Left colon (tissue), 2 donors: Measurements from ENCODE around the gene ATM. TPM values are rescaled to one million over a fixed set of nuclear protein-coding genes. Genes with fewer than 3 reads are reported as not detected.
A peak's percentile ranks its signal among the peaks of the same experiment; 100 is the strongest.

Experiments
- ATAC-seq: fragments of 200-7000 bp; cut with Tn5 transposase; one replicate; pipeline ENCODE4 v1.9.1; 2020; ENCODE audit warnings: mild to moderate bottlenecking, moderate library complexity
- DNase-seq, 2 donors: peaks; one replicate each; pipeline ENCODE4 v3.0.0-alpha.2; 2020
- intact Hi-C, 2 donors: fragments of 100-400 bp; cut with DNase I in 1 of 2; cut with micrococcal nuclease in 1 of 2; formaldehyde crosslinking; loops; one replicate each; pipeline versions ENCODE4 v1.11.2 to v1.14.0; 2022; cut with DNase I, micrococcal nuclease
- total RNA-seq, 2 donors: library from RNA; stranded (reverse); fragmentation: NEBNext Ultra II Directional; extraction: Animal tissue kit (Norgen Biotek cat#: 25700); gene quantifications; one replicate each; pipeline ENCODE4 v1.2.1, GENCODE V29; 2021
- donor health status: DM: no; HTN: no; CAD: no.
- donor health status: DM: yes; HTN: yes; CAD: no.

The ATM gene
- total RNA-seq, 2 donors from 2014 or later, result 24.3 to 33.3 TPM

- DNase-seq, result no peak
- intact Hi-C loops, result no loop called here
- ATAC-seq, result no peak
These were observed 2.0 kb upstream of the ATM start for GRCh38 chr11:108220721-108221336.

DNA sequence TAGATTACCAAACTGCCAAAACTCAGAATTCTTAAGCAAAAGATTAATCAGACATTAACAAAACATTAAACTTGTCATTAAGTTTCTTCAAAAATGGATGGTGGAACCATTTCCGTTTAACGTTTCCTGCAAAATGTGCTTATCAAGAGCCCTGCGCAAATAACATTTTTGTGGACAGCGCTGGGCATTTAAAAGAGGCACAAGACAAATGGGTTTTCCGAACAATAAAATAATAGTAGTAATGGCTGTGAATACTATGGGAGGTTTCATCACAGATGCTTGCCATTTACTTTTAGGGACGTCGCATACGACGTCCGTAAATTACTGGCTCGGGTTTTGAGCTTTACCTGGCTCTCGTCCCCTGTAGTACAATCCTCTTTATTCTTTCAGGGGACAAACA, 1.5 kb upstream of the ATM start:
- ATAC-seq, result no peak
- intact Hi-C loops, result no loop called here
- DNase-seq, result no peak

- ATAC-seq, result no peak
- intact Hi-C loops, result no loop called here
- DNase-seq, result no peak
These were observed 825 bp upstream of the ATM start for GRCh38 chr11:108221911-108222573.

DNA sequence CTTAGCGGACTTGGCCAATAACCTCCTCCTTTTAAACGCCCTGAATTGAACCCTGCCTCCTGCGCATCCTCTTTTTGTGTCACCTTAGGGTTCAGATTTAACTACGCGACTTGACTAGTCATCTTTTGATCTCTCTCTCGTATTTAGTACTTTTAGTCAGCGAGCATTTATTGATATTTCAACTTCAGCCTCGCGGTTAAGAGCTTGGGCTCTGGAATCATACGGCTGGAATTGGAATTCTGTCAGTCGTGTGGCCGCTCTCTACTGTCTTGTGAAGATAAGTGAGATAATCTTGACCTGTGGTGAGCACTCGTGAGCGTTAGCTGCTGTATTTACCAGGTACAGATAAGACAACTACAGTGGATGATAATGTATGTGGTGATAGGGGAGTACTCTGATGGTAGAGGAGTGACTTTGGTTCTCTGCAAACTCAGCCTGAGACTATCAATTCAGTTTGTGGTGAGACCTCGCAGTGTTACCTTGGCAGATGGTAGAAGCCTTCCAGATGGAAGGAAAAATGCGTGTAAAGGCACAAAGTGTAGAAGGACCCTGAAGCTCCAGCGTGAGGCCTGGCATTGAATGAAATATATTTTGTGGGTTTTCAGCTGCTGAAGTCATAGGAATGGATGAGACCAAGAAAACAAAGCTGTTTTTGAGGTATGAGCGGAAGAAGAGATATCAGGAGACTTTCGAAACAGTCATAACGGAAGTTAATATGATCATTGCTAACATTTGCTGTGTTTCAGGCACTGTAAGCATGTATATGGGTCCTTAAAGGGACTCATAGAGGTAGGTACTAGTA, 682 bp downstream of the ATM start:
- ATAC-seq, result no peak
- intact Hi-C loops, result no loop called here
- no peak for DNase-seq

DNA sequence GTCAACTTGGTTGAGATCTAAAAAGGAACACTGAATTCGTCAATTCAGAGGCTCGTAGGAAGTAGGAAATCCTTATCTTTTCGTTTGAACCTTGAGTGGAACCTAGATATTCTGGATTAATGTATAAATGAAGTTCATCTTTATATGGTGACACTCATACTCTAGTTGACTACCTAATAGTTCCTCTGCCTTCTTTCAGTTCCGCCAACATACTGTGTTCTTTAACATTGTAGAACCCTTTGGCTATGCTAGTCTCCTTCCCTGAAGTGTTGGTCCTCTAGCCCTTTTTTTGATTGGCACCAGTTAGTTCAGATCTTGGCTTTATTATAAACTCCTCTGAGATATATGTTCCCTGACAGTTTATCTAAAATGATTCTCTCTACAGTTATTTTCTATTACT, 1.5 kb downstream of the ATM start:
- intact Hi-C loops, result no loop called here
- ATAC-seq, result no peak

DNA sequence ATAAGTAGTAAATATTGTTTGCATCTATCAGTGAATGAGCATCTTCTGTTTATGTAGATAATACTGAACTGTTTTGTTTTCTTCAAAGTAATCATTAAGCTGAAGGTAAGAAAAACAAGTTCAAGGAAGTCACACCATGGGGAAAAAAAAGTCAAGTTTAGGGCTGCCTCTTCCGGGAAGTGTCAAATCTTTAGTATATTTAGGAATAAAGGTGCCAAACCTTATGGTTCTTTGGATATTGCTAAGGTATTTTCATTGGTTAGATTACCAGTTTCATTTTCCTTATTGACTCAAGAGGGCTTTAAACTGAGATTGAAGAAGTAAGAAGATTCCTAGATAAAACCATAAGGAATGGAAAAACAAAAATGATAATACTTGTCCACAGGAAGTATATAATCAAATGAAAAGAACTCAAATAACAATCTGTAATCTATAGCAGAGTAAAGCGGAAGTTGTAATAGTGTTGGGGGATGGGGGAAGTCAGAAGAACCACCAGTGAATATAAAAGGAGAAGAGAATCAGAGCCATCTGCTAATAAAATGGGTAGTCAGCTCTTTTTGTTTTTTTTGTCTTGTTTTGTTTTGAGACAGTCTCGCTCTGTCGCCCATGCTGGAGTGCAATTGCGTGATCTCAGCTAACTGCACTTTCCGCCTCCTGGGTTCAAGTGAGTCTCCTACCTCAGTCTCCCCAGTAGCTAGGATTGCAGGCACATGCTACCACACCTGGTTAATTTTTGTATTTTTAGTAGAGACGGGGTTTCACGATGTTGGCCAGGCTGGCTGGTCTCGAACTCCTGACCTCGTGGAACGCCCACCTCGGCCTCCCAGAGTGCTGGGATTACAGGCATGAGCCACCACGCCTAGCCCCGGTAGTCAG, 2.3 kb downstream of the ATM start:
- no peak for DNase-seq
- ATAC-seq, result no peak
- intact Hi-C loops, result no loop called here

More for the DNA sequence above, 1.5 kb downstream of the ATM start:
- no peak for DNase-seq

DNA sequence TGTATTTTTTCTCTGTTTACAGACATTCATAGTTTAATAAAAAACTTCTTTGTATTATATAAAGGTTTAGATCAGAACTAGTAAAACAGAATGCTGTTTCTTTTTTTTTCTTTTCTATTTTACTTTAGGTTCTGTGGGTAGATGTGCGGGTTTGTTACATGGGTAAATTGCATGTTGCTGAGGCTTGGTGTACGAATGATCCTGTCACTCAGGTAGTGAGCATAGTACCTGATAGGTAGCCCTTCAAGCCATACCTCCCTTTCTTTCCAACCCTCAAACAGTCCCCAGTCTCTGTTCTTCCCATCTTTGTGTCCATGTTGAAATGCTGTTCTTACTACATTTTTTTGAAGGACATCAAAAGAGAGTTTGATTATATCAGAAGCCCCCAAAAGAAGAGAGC, 3.2 kb downstream of the ATM start:
- intact Hi-C loops, result no loop called here
- DNase-seq (no peak), ATAC-seq (no peak)

DNA sequence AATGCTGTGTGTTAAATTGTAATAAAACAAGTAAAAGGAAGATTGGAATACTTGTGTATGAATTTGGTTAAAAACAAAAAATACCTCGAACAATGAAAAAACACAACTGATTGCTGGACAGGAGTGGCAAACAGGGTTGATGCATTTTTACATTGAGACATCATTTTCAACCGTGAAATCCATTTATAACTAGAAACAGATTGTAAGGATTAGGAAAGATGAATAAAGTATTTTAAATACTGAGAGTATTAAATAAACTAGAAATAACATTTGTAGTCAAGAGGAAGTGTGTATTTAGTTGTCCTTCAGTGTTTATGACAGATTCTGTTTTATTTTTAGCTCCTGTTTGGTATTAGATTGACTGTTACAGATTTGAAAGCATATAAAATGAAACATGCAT, 5.4 kb downstream of the ATM start:
- intact Hi-C loops, result no loop called here
- DNase-seq (no peak), ATAC-seq (no peak)

- ATAC-seq (peak; percentile 50), DNase-seq (no peak)
- intact Hi-C loops, result no loop called here
These were observed 10.5 kb downstream of the ATM start for GRCh38 chr11:108233277-108233945.

GRCh38 chr11:108235192-108235591, 12.3 kb downstream of the ATM start:
- DNase-seq (no peak), ATAC-seq (peak; percentile 95)
- intact Hi-C loops, result no loop called here

DNA sequence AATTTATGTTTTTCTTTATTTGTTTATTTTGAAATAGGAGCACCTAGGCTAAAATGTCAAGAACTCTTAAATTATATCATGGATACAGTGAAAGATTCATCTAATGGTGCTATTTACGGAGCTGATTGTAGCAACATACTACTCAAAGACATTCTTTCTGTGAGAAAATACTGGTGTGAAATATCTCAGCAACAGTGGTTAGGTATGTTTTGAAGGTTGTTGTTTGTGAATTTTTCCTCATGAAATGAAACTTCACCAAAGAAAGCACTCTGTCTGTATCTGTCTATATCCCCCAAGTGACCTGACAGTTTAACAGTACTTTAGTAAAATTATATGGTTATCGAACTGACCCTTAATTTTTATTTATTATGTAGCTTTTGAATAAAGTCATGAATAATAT, 12.8 kb downstream of the ATM start:
- DNase-seq (no peak), ATAC-seq (no peak)
- intact Hi-C loops, result no loop called here

DNA sequence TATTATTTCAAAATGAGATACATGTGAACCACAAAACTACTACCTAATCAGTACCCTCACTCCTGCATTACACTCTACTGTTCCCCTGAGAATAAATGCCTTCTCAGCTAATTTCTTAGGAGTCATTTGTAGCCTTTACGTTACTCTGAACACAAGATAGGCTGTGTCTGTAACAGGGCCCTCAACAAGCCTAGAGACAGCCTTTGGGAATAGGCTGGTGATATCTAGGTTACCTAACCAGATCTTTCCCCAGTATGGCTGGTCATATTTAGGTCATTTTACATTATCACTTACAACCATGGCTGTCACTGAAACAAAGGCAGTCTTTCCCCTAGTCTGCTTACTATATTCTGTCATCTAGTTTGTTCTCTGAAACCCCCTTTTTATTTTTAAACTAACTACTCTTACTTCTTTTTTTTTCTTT, 14.2 kb downstream of the ATM start:
- ATAC-seq (no peak), DNase-seq (no peak)
- intact Hi-C loops, result no loop called here

GRCh38 chr11:108239076-108239475, 16.2 kb downstream of the ATM start:
- intact Hi-C loops, result no loop called here
- no peak for ATAC-seq
- no peak for DNase-seq

- intact Hi-C loops, result no loop called here
- no peak for ATAC-seq
- no peak for DNase-seq
These were observed 18.6 kb downstream of the ATM start for GRCh38 chr11:108241330-108242037.

GRCh38 chr11:108242422-108242821, 19.6 kb downstream of the ATM start:
- no peak for DNase-seq
- ATAC-seq, result no peak
- intact Hi-C loops, result no loop called here

DNA sequence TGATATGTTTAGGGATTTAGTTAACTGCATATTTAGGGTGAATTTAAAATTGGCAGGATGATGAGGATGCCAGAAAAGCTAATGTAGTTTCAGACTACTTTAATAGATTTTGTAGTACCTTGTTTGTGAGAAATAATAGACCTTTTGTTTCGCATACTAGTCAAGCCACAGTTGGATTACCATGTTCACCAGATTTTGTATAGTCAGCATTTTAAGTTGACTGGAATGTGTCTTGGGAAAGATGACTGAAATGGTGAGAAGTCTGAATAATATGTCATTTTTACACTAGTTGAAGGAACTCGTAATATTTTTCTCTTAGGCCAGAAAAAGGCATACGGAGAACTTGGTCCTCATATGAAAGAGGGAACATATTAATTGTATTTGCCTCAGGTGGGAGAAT, 23.4 kb downstream of the ATM start:
- DNase-seq (no peak), ATAC-seq (no peak)
- intact Hi-C loops, result no loop called here

DNA sequence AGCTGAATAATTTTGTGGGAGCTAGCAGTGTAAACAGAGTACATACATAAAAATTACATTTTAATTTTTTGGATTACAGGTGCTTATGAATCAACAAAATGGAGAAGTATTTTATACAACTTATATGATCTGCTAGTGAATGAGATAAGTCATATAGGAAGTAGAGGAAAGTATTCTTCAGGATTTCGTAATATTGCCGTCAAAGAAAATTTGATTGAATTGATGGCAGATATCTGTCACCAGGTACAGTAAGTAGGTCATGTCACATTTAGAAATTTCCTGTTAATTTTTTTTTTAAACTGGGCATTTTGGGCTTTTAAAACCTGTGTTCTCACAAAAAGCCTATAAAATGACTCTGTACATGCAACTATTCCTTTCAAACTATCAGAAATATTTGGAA, 24.0 kb downstream of the ATM start:
- DNase-seq, result no peak
- no peak for ATAC-seq
- intact Hi-C loops, result no loop called here

DNA sequence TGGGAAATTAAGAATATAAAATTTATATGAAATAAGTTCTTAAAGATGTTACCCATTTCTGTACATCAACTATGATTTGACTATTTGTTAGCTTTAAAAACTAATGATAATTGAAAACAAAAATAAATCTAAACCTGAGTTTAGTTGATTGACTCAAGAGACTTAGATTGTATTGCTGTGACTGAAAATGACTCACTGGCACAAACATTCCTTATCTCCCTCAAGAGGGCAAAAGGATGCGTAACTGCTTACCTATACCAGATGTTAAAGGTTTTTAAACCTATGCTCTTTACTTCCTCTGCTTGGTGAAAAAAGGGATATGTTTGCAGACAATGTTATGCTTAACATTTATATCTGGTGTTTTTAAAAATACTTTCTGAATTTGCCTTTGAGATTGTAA, 30.3 kb downstream of the ATM start:
- ATAC-seq, result no peak
- DNase-seq, result no peak
- intact Hi-C loops, result no loop called here
